KMS-11 (cell line): ENCODE data around the gene ERAP2.
"Not testable (repeated sequence)": the region's sequence is repeated elsewhere in the genome, so short reads cannot be mapped to it uniquely, and the experiment has no call there.

ENCODE experiments used
- H2AFZ ChIP-seq: fragments of 200-600 bp; sonication (generic); 2 replicates; pipeline ENCODE4 v1.6.1; 2016; ENCODE audit warnings: antibody characterized with exemption, mixed run types, low read depth
- H3K27ac ChIP-seq: fragments of 200-600 bp; sonication (generic); 2 replicates; pipeline ENCODE4 v1.6.1; 2016; ENCODE audit warnings: mild to moderate bottlenecking, mixed run types
- H3K27me3 ChIP-seq: fragments of 200-600 bp; sonication (generic); 2 replicates; pipeline ENCODE4 v1.6.1; 2017; ENCODE audit warnings: mild to moderate bottlenecking, low read depth, mixed run types, moderate library complexity; ENCODE audit not compliant: insufficient read depth
- H3K36me3 ChIP-seq: fragments of 200-600 bp; sonication (generic); 2 replicates; pipeline ENCODE4 v1.6.1; 2017; ENCODE audit warnings: mild to moderate bottlenecking, mixed run types; ENCODE audit not compliant: insufficient read depth
- H3K4me1 ChIP-seq: fragments of 200-600 bp; sonication (generic); 2 replicates; pipeline ENCODE4 v1.6.1; 2016; ENCODE audit warnings: mild to moderate bottlenecking, low read depth, mixed run types; ENCODE audit not compliant: poor library complexity, severe bottlenecking
- H3K4me2 ChIP-seq: fragments of 200-600 bp; sonication (generic); 2 replicates; pipeline ENCODE4 v1.7.0; 2016; ENCODE audit warnings: mild to moderate bottlenecking, mixed run types
- H3K4me3 ChIP-seq: fragments of 200-600 bp; sonication (generic); IDR thresholded peaks from 2 replicates; pipeline ENCODE4 v1.6.1; 2017; ENCODE audit warnings: low read depth, low read length, mixed read lengths; ENCODE audit not compliant: insufficient read depth
- H3K79me2 ChIP-seq: fragments of 200-600 bp; sonication (generic); 2 replicates; pipeline ENCODE4 v1.6.1; 2016; ENCODE audit warnings: low read depth, mixed run types; ENCODE audit not compliant: insufficient read depth
- H3K9ac ChIP-seq: fragments of 200-600 bp; sonication (generic); 2 replicates; pipeline ENCODE4 v1.6.1; 2016; ENCODE audit warnings: mild to moderate bottlenecking, mixed run types
- H4K20me1 ChIP-seq: fragments of 200-600 bp; sonication (generic); 2 replicates; pipeline ENCODE4 v1.6.1; 2016; ENCODE audit warnings: mild to moderate bottlenecking, mixed run types; ENCODE audit not compliant: insufficient read depth
- CTCF ChIP-seq: fragments of 200-600 bp; sonication (generic); conservative IDR thresholded peaks from 2 replicates; pipeline ENCODE4 v1.6.1; 2017; ENCODE audit warnings: low read depth, mild to moderate bottlenecking, antibody characterized with exemption, low read length, moderate library complexity, mixed read lengths

The ERAP2 gene

GRCh38 chr5:96930589-96930988, 54.3 kb downstream of the ERAP2 start:
- Histone ChIP-seq H3K27ac (no peak overlapping the region), H3K9ac (no peak overlapping the region)
- TF ChIP-seq CTCF = no peak

GRCh38 chr5:96931037-96931436, 54.7 kb downstream of the ERAP2 start:
- H4K20me1 ChIP-seq, H3K36me3 ChIP-seq, H3K4me3 ChIP-seq, H3K79me2 ChIP-seq, H3K27me3 ChIP-seq, H3K4me2 ChIP-seq, H3K9ac ChIP-seq, H3K27ac ChIP-seq, H2AFZ ChIP-seq: not testable (repeated sequence)
- H3K4me1 ChIP-seq = peaks cover 44% of the 10 kb centered on the region

More at GRCh38 chr5:96930589-96930988, 54.3 kb downstream of the ERAP2 start:
- no peak overlapping the region for H3K4me2 ChIP-seq
- peaks cover 44% of the 10 kb centered on the region for H3K4me1 ChIP-seq
- H3K27me3 ChIP-seq = no peaks in the 10 kb centered on the region
- no peaks in the 10 kb centered on the region for H3K36me3 ChIP-seq
- H4K20me1 ChIP-seq = no peaks in the 10 kb centered on the region
- H3K79me2 ChIP-seq = no peaks in the 10 kb centered on the region
- H3K4me3 ChIP-seq = no peak overlapping the region
- H2AFZ ChIP-seq = no peak overlapping the region

- Histone ChIP-seq H3K36me3 (no peaks in the 10 kb centered on the region), H3K9ac (no peak overlapping the region), H4K20me1 (no peaks in the 10 kb centered on the region), H3K27ac (no peak overlapping the region), H2AFZ (no peak overlapping the region), H3K27me3 (no peaks in the 10 kb centered on the region), H3K79me2 (peaks cover under 1% of the 10 kb centered on the region; the same call in 1 of the 2 replicates), H3K4me1 (peaks cover 40% of the 10 kb centered on the region), H3K4me2 (peak overlapping the region; percentile 84; the same call in 1 of the 2 replicates), H3K4me3 (no peak overlapping the region)
- no peak for TF ChIP-seq CTCF
Observed at GRCh38 chr5:96931605-96932004, 55.3 kb downstream of the ERAP2 start.

GRCh38 chr5:96932026-96932425, 55.7 kb downstream of the ERAP2 start:
- H2AFZ ChIP-seq = no peak overlapping the region
- H3K4me1 ChIP-seq = peaks cover 40% of the 10 kb centered on the region
- no peaks in the 10 kb centered on the region for H3K36me3 ChIP-seq
- H3K27me3 ChIP-seq = no peaks in the 10 kb centered on the region
- TF ChIP-seq CTCF = no peak
- no peaks in the 10 kb centered on the region for H4K20me1 ChIP-seq
- H3K4me3 ChIP-seq = no peak overlapping the region
- H3K9ac ChIP-seq = no peak overlapping the region
- H3K79me2 ChIP-seq = peaks cover 4% of the 10 kb centered on the region; the same call in 1 of the 2 replicates
- no peak overlapping the region for H3K27ac ChIP-seq
- peak overlapping the region; percentile 84 for H3K4me2 ChIP-seq

- peak overlapping the region; percentile 78 for H2AFZ ChIP-seq
- peak overlapping the region; percentile 84 for H3K4me2 ChIP-seq
- peak overlapping the region; percentile 14 for H3K4me3 ChIP-seq
- no peaks in the 10 kb centered on the region for H3K36me3 ChIP-seq
- H3K27ac ChIP-seq = peak overlapping the region; percentile 86
- H3K4me1 ChIP-seq = peaks cover 58% of the 10 kb centered on the region
- peak overlapping the region; percentile 88 for H3K9ac ChIP-seq
- no peak for TF ChIP-seq CTCF
- no peaks in the 10 kb centered on the region for H3K27me3 ChIP-seq
- peaks cover 25% of the 10 kb centered on the region for H3K79me2 ChIP-seq
- no peaks in the 10 kb centered on the region for H4K20me1 ChIP-seq
Observed at GRCh38 chr5:96933764-96934707, 57.7 kb downstream of the ERAP2 start.
